Smooth muscle cell (in vitro differentiated cells): ENCODE data around the gene PARVA. TPM values are rescaled to one million over a fixed set of nuclear protein-coding genes. Genes with fewer than 3 reads are reported as not detected.
A peak's percentile ranks its signal among the peaks of the same experiment; 100 is the strongest.
"Not testable (repeated sequence)": the region's sequence is repeated elsewhere in the genome, so short reads cannot be mapped to it uniquely, and the experiment has no call there.

ENCODE experiments used
- DNase-seq: peaks from one replicate; lab custom pipeline; 2025; ENCODE audit not compliant: unreplicated experiment; lab: John Stamatoyannopoulos, UW
- H2AFZ ChIP-seq: fragments of 200-600 bp; sonication (generic); 2 replicates; pipeline ENCODE4 v1.6.0; 2016; ENCODE audit warnings: antibody characterized with exemption, low read depth, mild to moderate bottlenecking
- H3F3A ChIP-seq: fragments of 200-600 bp; sonication (generic); 2 replicates; pipeline ENCODE4 v1.6.0; 2017; ENCODE audit warnings: antibody characterized with exemption, low read depth
- H3K27ac ChIP-seq: fragments of 200-600 bp; sonication (generic); 2 replicates; pipeline ENCODE4 v1.5.1; 2016; ENCODE audit warnings: low read depth, mild to moderate bottlenecking
- H3K27me3 ChIP-seq: fragments of 200-600 bp; sonication (generic); 2 replicates; pipeline ENCODE4 v1.6.1; 2016; ENCODE audit warnings: low read depth, mild to moderate bottlenecking
- H3K36me3 ChIP-seq: fragments of 200-600 bp; sonication (generic); 2 replicates; pipeline ENCODE4 v1.5.1; 2016; ENCODE audit warnings: low read depth
- H3K4me1 ChIP-seq: fragments of 200-600 bp; sonication (generic); 2 replicates; pipeline ENCODE4 v1.5.1; 2016; ENCODE audit warnings: low read depth
- H3K4me2 ChIP-seq: fragments of 200-600 bp; sonication (generic); 2 replicates; pipeline ENCODE4 v1.6.0; 2016; ENCODE audit warnings: mild to moderate bottlenecking
- H3K4me3 ChIP-seq: fragments of 200-600 bp; sonication (generic); 2 replicates; pipeline ENCODE4 v1.5.1; 2016; ENCODE audit warnings: mild to moderate bottlenecking
- H3K79me2 ChIP-seq: fragments of 200-600 bp; sonication (generic); 2 replicates; pipeline ENCODE4 v1.6.0; 2016; ENCODE audit warnings: low read depth, mild to moderate bottlenecking
- H3K9ac ChIP-seq: fragments of 200-600 bp; sonication (generic); 2 replicates; pipeline ENCODE4 v1.6.0; 2016; ENCODE audit warnings: low read depth
- H3K9me3 ChIP-seq: fragments of 200-600 bp; sonication (generic); replicated peaks from 2 replicates; pipeline ENCODE4 v1.5.1; 2016; ENCODE audit warnings: low read depth
- H4K20me1 ChIP-seq: fragments of 200-600 bp; sonication (generic); 2 replicates; pipeline ENCODE4 v1.6.0; 2016; ENCODE audit warnings: low read depth
- CTCF ChIP-seq: fragments of 200-600 bp; sonication (generic); IDR thresholded peaks from 2 replicates; pipeline ENCODE4 v1.5.1; 2017; ENCODE audit warnings: borderline replicate concordance, mild to moderate bottlenecking, antibody characterized with exemption; ENCODE audit not compliant: insufficient read depth, poor library complexity, severe bottlenecking
- WGBS: methylation state at CpG from one replicate; pipeline ENCODE4 v1.1.7; 2016; ENCODE audit warnings: low lambda C conversion rate; 5-methylcytosine and 5-hydroxymethylcytosine counted together
- polyA plus RNA-seq: library from polyadenylated mRNA; unstranded; fragments of >200 nt; fragmentation: Nextera tagmentation; extraction: Ambion mirVana; gene quantifications from 2 replicates; pipeline ENCODE4 v1.2.1, GENCODE V29; 2016
- total RNA-seq: library from RNA; depleted of rRNA; stranded (reverse); fragments of >200 nt; gene quantifications from 2 replicates; pipeline ENCODE4 v1.2.3, GENCODE V29; 2014

The PARVA gene
- total and polyA plus RNA-seq, 2 experiments from 2014 or later: 73.9 to 99.4 TPM

GRCh38 chr11:12520054-12520453 lies 142.7 kb downstream of the PARVA start:
- no peak for TF ChIP-seq CTCF
- Histone ChIP-seq H3K27ac (no peak overlapping the region), H3K27me3 (no peaks in the 10 kb centered on the region), H3F3A (peaks cover 20% of the 10 kb centered on the region), H3K36me3 (peaks cover 3% of the 10 kb centered on the region), H3K9ac (no peak overlapping the region), H4K20me1 (no peaks in the 10 kb centered on the region), H3K4me3 (no peak overlapping the region), H3K4me1 (no peaks in the 10 kb centered on the region), H3K9me3 (no peaks in the 10 kb centered on the region), H3K79me2 (no peaks in the 10 kb centered on the region), H2AFZ (no peak overlapping the region), H3K4me2 (no peak overlapping the region)
- no peak for DNase-seq
- 96% methylated on average over 3 of the region's 3 CpGs for WGBS

DNA sequence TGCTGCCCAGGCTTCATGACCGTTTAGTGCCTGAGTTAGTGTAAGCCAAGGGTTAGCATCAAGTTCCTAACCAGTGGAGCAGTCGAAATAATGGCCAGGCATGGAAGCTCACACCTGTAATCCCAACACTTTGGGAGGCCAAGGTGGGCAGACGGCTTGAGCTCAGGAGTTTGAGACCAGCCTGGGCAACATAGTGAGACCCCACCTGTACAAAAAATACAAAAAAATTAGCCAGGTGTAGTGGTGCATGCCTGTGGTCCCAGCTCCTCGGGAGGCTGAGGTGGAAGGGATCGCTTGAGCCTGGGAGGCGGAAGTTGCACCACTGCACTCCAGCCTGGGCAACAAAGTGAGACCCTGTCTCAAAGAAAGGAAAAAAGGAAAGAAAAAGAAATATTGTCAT lies 143.2 kb downstream of the PARVA start:
- not testable (repeated sequence) for H3K4me1 ChIP-seq, DNase-seq, H3K27ac ChIP-seq, H3K9ac ChIP-seq, H4K20me1 ChIP-seq, H3K4me3 ChIP-seq, H3K36me3 ChIP-seq, H2AFZ ChIP-seq, H3K4me2 ChIP-seq, H3K9me3 ChIP-seq, H3K27me3 ChIP-seq, H3K79me2 ChIP-seq
- WGBS: 97% methylated on average over 6 of the region's 6 CpGs
- peaks cover 22% of the 10 kb centered on the region for H3F3A ChIP-seq

- H3K9me3 ChIP-seq: no peaks in the 10 kb centered on the region
- no peak for DNase-seq
- H4K20me1 ChIP-seq: no peaks in the 10 kb centered on the region
- H3F3A ChIP-seq: peaks cover 29% of the 10 kb centered on the region
- no peaks in the 10 kb centered on the region for H3K79me2 ChIP-seq
- peak overlapping the region; percentile 35 for H3K4me2 ChIP-seq
- no peak overlapping the region for H2AFZ ChIP-seq
- WGBS: 66% methylated on average over 9 of the region's 9 CpGs
- H3K4me3 ChIP-seq: no peak overlapping the region
- no peaks in the 10 kb centered on the region for H3K4me1 ChIP-seq
- H3K36me3 ChIP-seq: peaks cover 8% of the 10 kb centered on the region
- no peaks in the 10 kb centered on the region for H3K27me3 ChIP-seq
- no peak overlapping the region for H3K9ac ChIP-seq
- TF ChIP-seq CTCF: no peak
- H3K27ac ChIP-seq: peak overlapping the region; percentile 50
These were observed 146.0 kb downstream of the PARVA start for GRCh38 chr11:12523180-12523924.

GRCh38 chr11:12524865-12525264 lies 147.5 kb downstream of the PARVA start:
- no peak for TF ChIP-seq CTCF
- Histone ChIP-seq H2AFZ (no peak overlapping the region), H3F3A (peaks cover 42% of the 10 kb centered on the region), H4K20me1 (no peaks in the 10 kb centered on the region), H3K27ac (peak overlapping the region; percentile 2), H3K36me3 (peaks cover 11% of the 10 kb centered on the region), H3K27me3 (no peaks in the 10 kb centered on the region), H3K9me3 (no peaks in the 10 kb centered on the region), H3K4me3 (no peak overlapping the region), H3K4me2 (no peak overlapping the region), H3K79me2 (no peaks in the 10 kb centered on the region), H3K4me1 (peaks cover 12% of the 10 kb centered on the region), H3K9ac (no peak overlapping the region)
- no peak for DNase-seq
- WGBS: 99% methylated on average over 5 of the region's 5 CpGs
